NCI-H1105 treated with DMSO at 0.1 percent for 48 hours (cell line): ENCODE results near the gene AUH.

Source experiments
- DNase-seq: peaks from one replicate; lab custom pipeline; 2025; lab: John Stamatoyannopoulos, UW

The AUH gene

DNA sequence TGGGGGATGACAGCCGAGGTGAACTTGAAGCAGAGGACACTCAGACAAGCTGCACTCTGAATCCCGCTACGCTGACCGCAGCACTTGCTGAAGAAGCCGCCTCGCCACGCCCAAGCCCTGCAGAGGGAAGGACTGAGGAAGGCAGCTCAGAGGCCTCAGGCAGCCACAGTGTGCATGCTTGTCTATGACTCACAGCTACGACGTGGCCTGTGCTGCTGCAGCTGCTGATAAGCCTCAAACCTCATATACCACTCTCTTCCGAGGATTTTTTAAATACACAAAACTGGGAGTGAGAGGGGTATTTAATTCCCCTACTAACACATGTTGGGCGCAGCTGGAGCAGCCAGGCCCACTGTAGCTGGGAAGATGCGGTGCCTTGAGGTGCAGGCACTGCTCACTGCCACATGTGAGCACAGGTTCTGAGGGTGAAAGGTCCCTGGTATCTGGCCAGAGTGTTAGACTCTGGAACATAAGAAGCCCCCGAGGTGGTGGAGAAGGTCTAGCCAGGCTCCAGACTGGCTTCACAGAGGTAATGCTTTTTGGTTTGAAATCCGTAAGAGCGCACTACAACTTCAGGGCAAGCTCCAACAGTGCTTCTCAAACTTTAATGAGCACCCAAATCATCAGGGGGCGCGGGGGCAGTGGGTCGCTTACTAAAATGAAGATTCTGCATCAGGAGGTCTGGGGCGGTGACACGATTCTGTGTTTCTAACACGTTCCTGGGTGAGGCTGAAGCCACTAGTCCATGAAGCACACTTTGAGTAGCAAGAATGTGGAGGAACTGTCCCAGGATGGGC is 196.8 kb downstream of the AUH start:
- no peak for DNase-seq
